GOT3 (cell line): ENCODE measurements around the gene FUOM.

Experiments
- DNase-seq: peaks from one replicate; lab custom pipeline; 2025; ENCODE audit warnings: mixed read lengths; lab: John Stamatoyannopoulos, UW

The FUOM gene

GRCh38 chr10:133357285-133358161, at the start of gene FUOM:
FUOM (minus strand) TSS chr10:133358019; CDS start chr10:133358007, 12 bp downstream.
- no peak for DNase-seq

- no peak for DNase-seq
Observed at GRCh38 chr10:133405844-133406527, 48.2 kb upstream of the FUOM start.

GRCh38 chr10:133405272-133405671, 47.5 kb upstream of the FUOM start:
- DNase-seq: no peak

GRCh38 chr10:133403784-133404183, 46.0 kb upstream of the FUOM start:
- no peak for DNase-seq

GRCh38 chr10:133403359-133403758, 45.5 kb upstream of the FUOM start:
- no peak for DNase-seq

- no peak for DNase-seq
Observed at GRCh38 chr10:133401981-133402725, 44.3 kb upstream of the FUOM start.

- DNase-seq: no peak
Observed at GRCh38 chr10:133401500-133401899, 43.7 kb upstream of the FUOM start.

- no peak for DNase-seq
Observed at GRCh38 chr10:133400624-133401424, 43.0 kb upstream of the FUOM start.

GRCh38 chr10:133399123-133399601, 41.3 kb upstream of the FUOM start:
- DNase-seq: no peak

- DNase-seq: no peak
Observed at GRCh38 chr10:133397938-133398337, 40.1 kb upstream of the FUOM start.

- DNase-seq: no peak
Observed at GRCh38 chr10:133396035-133396624, 38.3 kb upstream of the FUOM start.

- no peak for DNase-seq
Observed at GRCh38 chr10:133394801-133395221, 37.0 kb upstream of the FUOM start.

- DNase-seq: peak; percentile 92
Observed at GRCh38 chr10:133394064-133394663, 36.3 kb upstream of the FUOM start, which contains the start of gene MTG1. MTG1 (plus strand) TSS chr10:133394157; CDS start chr10:133394221, 64 bp downstream.

- DNase-seq: no peak
Observed at GRCh38 chr10:133393401-133394063, 35.7 kb upstream of the FUOM start.

- no peak for DNase-seq
Observed at GRCh38 chr10:133391761-133392518, 34.1 kb upstream of the FUOM start.

GRCh38 chr10:133391249-133391635, 33.4 kb upstream of the FUOM start:
- no peak for DNase-seq

GRCh38 chr10:133390597-133391248, 32.9 kb upstream of the FUOM start:
- DNase-seq: no peak

GRCh38 chr10:133388973-133389818, 31.4 kb upstream of the FUOM start:
- no peak for DNase-seq
